Ovary (tissue), 9 donors: ENCODE results near the gene KDM2A. TPM values are rescaled to one million over a fixed set of nuclear protein-coding genes. Genes with fewer than 3 reads are reported as not detected.

Experiments used
- DNase-seq, 5 donors: peaks; one replicate each; pipeline ENCODE4 v3.0.0-alpha.2; 2019 to 2020
- H3K27ac ChIP-seq, 2 donors: fragments of 200-600 bp; one replicate each; pipeline versions ENCODE4 v1.5.1 to v1.8.0; 2019 to 2022
- H3K27me3 ChIP-seq: fragments of 200-600 bp; one replicate; pipeline ENCODE4 v1.8.0; 2022
- H3K36me3 ChIP-seq: fragments of 200-600 bp; sonication (generic); one replicate; pipeline ENCODE4 v1.5.1; 2019
- H3K4me1 ChIP-seq: one replicate; pipeline ENCODE4 v1.8.1; 2013; ENCODE audit warnings: mild to moderate bottlenecking, moderate library complexity; ENCODE audit not compliant: insufficient read depth
- H3K4me3 ChIP-seq: fragments of 200-600 bp; sonication (generic); one replicate; pipeline ENCODE4 v1.5.1; 2017
- H3K9me3 ChIP-seq, 2 donors: fragments of 200-600 bp in 1 of 2; sonication (generic) in 1 of 2; one replicate each; pipeline versions ENCODE4 v1.5.1 to v1.8.1; 2013 to 2019; ENCODE audit warnings: mild to moderate bottlenecking in 1 of 2, moderate library complexity in 1 of 2
- CTCF ChIP-seq, 3 donors: fragments of 450-650 bp in 2 of 3; fragments of 200-600 bp in 1 of 3; IDR thresholded peaks; one replicate each; pipeline versions ENCODE4 v1.5.1 to v1.8.0; 2016 to 2022; ENCODE audit warnings: antibody characterized with exemption in 3 of 3, mild to moderate bottlenecking in 1 of 3
- EP300 ChIP-seq: sonication (generic); formaldehyde crosslinking; IDR thresholded peaks from one replicate; pipeline ENCODE4 v1.6.1; 2017; ENCODE audit warnings: antibody characterized with exemption
- POLR2A ChIP-seq: fragments of 450-650 bp; IDR thresholded peaks from one replicate; pipeline ENCODE4 v1.6.1; 2017; ENCODE audit warnings: antibody characterized with exemption, mild to moderate bottlenecking, moderate library complexity
- WGBS, 3 donors: extraction: QIAGEN DNeasy Blood & Tissue Kit in 1 of 3; methylation state at CpG; one replicate each; pipeline versions ENCODE4 v1.1.5 to v1.1.7; 2013 to 2017; 5-methylcytosine and 5-hydroxymethylcytosine counted together
- intact Hi-C, 4 donors: fragments of 100-400 bp; cut with DNase I; formaldehyde crosslinking; loops; one replicate each; pipeline versions ENCODE4 v1.11.0 to v1.15.1; 2022 to 2023
- polyA plus RNA-seq, 2 donors: library from polyadenylated mRNA; stranded (reverse); fragments of 200-250 nt in 1 of 2; fragments of 350-450 nt in 1 of 2; fragmentation: Illumina TruSeq in 1 of 2; extraction: RNeasy Lipid Tissue Mini Kit (QIAGEN cat#74804) in 1 of 2; gene quantifications; one replicate each; pipeline ENCODE4 v1.2.3, GENCODE V29; 2013 to 2014
- total RNA-seq, 7 donors: library from RNA; depleted of rRNA in 2 of 7; stranded (reverse); fragments of >200 nt in 2 of 7; fragmentation: NEBNext Ultra II Directional in 3 of 7; extraction: Animal tissue kit (Norgen Biotek cat#: 25700) in 3 of 7; gene quantifications; one replicate each; pipeline versions ENCODE4 v1.1.0 to v1.2.4, GENCODE V29; 2016 to 2023
- donor health status: DM: no; HTN: no; CAD: no; lungs with moderate emphysema.
- donor health status: DM: no; HTN: no; CAD: no.
- donor health status: Bipolar disorder and iron deficiency.
- donor health status: DM: yes; HTN: yes; CAD: no.
- donor health status: DM: no; HTN: no; CAD: no.
- donor health status: DM: yes; HTN: yes; CAD: no.

The KDM2A gene
- total and polyA plus RNA-seq, 9 donors, result 33.5 to 76.9 (median 53.0) TPM

- Histone ChIP-seq H3K27ac (no peak overlapping the region), H3K36me3 (no peaks in the 10 kb centered on the region), H3K4me3 (no peak overlapping the region), H3K27me3 (no peaks in the 10 kb centered on the region), H3K4me1 (no peaks in the 10 kb centered on the region), H3K9me3 (no peaks in the 10 kb centered on the region)
- 91 to 97% (median 92%) methylated on average over 6 of the region's 6 CpGs for WGBS, 3 donors
- intact Hi-C loops, result no loop called here
- TF ChIP-seq CTCF (IDR thresholded peaks at IDR 0.05) (no peak), EP300 (no peak), POLR2A (no peak)
- DNase-seq, result no peak
Measured at GRCh38 chr11:67099831-67100324, 19.2 kb upstream of the KDM2A start.

- intact Hi-C loops, result no loop called here
- no peaks in the 10 kb centered on the region for H3K27me3 ChIP-seq
Measured at GRCh38 chr11:67102664-67103063, 16.4 kb upstream of the KDM2A start.

GRCh38 chr11:67105964-67106363 is 13.1 kb upstream of the KDM2A start:
- intact Hi-C loops, result no loop called here
- no peaks in the 10 kb centered on the region for H3K36me3 ChIP-seq
- no peak for DNase-seq
- H3K4me1 ChIP-seq, result peaks cover 2% of the 10 kb centered on the region
- H3K9me3 ChIP-seq, result no peaks in the 10 kb centered on the region
- TF ChIP-seq POLR2A (no peak), CTCF (IDR thresholded peaks at IDR 0.05) (no peak), EP300 (no peak)
- 89 to 91% (median 90%) methylated on average over 2 of the region's 2 CpGs for WGBS, 3 donors
- no peak overlapping the region for H3K4me3 ChIP-seq
- H3K27me3 ChIP-seq, result no peaks in the 10 kb centered on the region
- no peak overlapping the region for H3K27ac ChIP-seq

More at GRCh38 chr11:67102664-67103063, 16.4 kb upstream of the KDM2A start:
- DNase-seq, result no peak
- WGBS, 3 donors, result 87 to 89% (median 88%) methylated on average over 8 of the region's 8 CpGs
- no peaks in the 10 kb centered on the region for H3K36me3 ChIP-seq
- TF ChIP-seq EP300 (no peak), CTCF (IDR thresholded peaks at IDR 0.05) (no peak), POLR2A (no peak)
- H3K4me1 ChIP-seq, result no peaks in the 10 kb centered on the region
- no peaks in the 10 kb centered on the region for H3K9me3 ChIP-seq
- H3K4me3 ChIP-seq, result no peak overlapping the region
- H3K27ac ChIP-seq, result no peak overlapping the region

GRCh38 chr11:67111261-67111660 is 7.8 kb upstream of the KDM2A start:
- H3K4me1 ChIP-seq, result peaks cover 4% of the 10 kb centered on the region
- H3K27ac ChIP-seq, result no peak overlapping the region
- H3K4me3 ChIP-seq, result no peak overlapping the region
- H3K36me3 ChIP-seq, result no peaks in the 10 kb centered on the region
- H3K9me3 ChIP-seq, result no peaks in the 10 kb centered on the region
- H3K27me3 ChIP-seq, result no peaks in the 10 kb centered on the region
- DNase-seq, result no peak
- TF ChIP-seq POLR2A (no peak), EP300 (no peak), CTCF (IDR thresholded peaks at IDR 0.05) (no peak)
- intact Hi-C loops, result loop anchor here in 1 of 4 donors (10.0 kb wide), 1 partner anchor 1226 kb away; the partner anchor contains the start of gene FIBP
- WGBS, 3 donors, result 15 to 31% (median 19%) methylated on average over 1 of the region's 1 CpG
